Measurements from ENCODE around the gene PIK3AP1.
A peak's percentile ranks its signal among the peaks of the same experiment; 100 is the strongest.

Gene PIK3AP1

GRCh38 chr10:96765406-96766240 is 45.3 kb upstream of the PIK3AP1 start:
- Histone ChIP-seq H3K4me3 (ENCODE audit: low read length, poor library complexity, severe bottlenecking) (no peak overlapping the region), H3K9ac (ENCODE audit: low read depth, low read length, poor library complexity, severe bottlenecking) (no peak overlapping the region), H3K9me2 (replicated peaks; ENCODE audit: low read depth, low read length) (no peaks in the 10 kb centered on the region), H3K36me3 (ENCODE audit: insufficient read depth, low read length) (no peaks in the 10 kb centered on the region), H3K9me3 (ENCODE audit: insufficient read depth, low read depth, low read length) (no peaks in the 10 kb centered on the region), H2AFZ (ENCODE audit: low read length) (peak overlapping the region; percentile 93), H3K4me2 (ENCODE audit: low read depth, low read length, poor library complexity, severe bottlenecking) (no peak overlapping the region), H3F3A (ENCODE audit: low read depth) (no peaks in the 10 kb centered on the region), H3K27me3 (ENCODE audit: insufficient read depth, low read length, poor library complexity, severe bottlenecking) (no peaks in the 10 kb centered on the region), H4K20me1 (ENCODE audit: insufficient read depth, low read length, poor library complexity, severe bottlenecking) (no peaks in the 10 kb centered on the region), H3K79me2 (ENCODE audit: insufficient read depth, low read length) (no peaks in the 10 kb centered on the region), H3K4me1 (ENCODE audit: insufficient read depth, low read length, poor library complexity, severe bottlenecking) (no peaks in the 10 kb centered on the region)
- TF ChIP-seq CTCF (conservative IDR thresholded peaks at IDR 0.05; ENCODE audit: low read length) (peak; percentile 98), EZH2phosphoT487 (IDR thresholded peaks at IDR 0.05; ENCODE audit: borderline replicate concordance) (no peak)

DNA sequence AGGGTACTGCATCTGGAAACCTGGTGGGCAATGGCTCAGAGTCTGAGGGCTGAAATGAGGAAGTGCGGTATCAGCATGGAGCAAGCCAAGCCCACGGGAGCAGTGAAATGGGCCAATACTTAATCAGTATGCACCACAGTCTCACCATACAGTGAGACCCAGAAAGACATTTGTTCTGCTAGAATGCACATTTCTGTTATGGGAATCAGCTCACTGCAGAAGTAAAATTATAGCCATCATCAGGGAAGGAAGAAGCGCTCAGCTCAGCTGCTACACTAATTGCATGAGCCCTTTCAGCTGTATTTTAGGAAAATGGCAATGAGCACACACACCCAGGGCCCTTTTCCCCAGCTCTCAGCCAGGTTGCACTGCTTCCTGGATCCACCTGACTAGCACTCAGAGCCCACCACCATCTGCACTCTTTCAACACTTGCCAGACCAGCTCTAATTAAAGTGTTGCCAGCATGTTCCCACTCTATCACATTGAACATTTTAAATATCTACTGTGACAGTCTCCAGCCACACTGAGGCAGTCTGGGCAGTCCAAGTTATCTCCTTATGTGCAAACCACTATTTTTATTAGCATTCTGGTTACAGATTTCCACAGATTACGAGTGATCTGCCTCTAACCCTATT is 44.2 kb upstream of the PIK3AP1 start:
- peak overlapping the region; percentile 93; the same call in 1 of the 2 replicates for H2AFZ ChIP-seq (ENCODE audit: low read length)
- TF ChIP-seq CTCF (conservative IDR thresholded peaks at IDR 0.05; ENCODE audit: low read length) (no peak), EZH2phosphoT487 (IDR thresholded peaks at IDR 0.05; ENCODE audit: borderline replicate concordance) (no peak)
- no peak overlapping the region for H3K4me2 ChIP-seq (ENCODE audit: low read depth, low read length, poor library complexity, severe bottlenecking)
- H3K4me3 ChIP-seq (ENCODE audit: low read length, poor library complexity, severe bottlenecking) = no peak overlapping the region
- no peaks in the 10 kb centered on the region for H3K9me3 ChIP-seq (ENCODE audit: insufficient read depth, low read depth, low read length)
- H3K36me3 ChIP-seq (ENCODE audit: insufficient read depth, low read length) = no peaks in the 10 kb centered on the region
- no peaks in the 10 kb centered on the region for H3F3A ChIP-seq (ENCODE audit: low read depth)
- H3K4me1 ChIP-seq (ENCODE audit: insufficient read depth, low read length, poor library complexity, severe bottlenecking) = no peaks in the 10 kb centered on the region
- no peaks in the 10 kb centered on the region for H3K27me3 ChIP-seq (ENCODE audit: insufficient read depth, low read length, poor library complexity, severe bottlenecking)
- H4K20me1 ChIP-seq (ENCODE audit: insufficient read depth, low read length, poor library complexity, severe bottlenecking) = no peaks in the 10 kb centered on the region
- H3K9ac ChIP-seq (ENCODE audit: low read depth, low read length, poor library complexity, severe bottlenecking) = no peak overlapping the region
- H3K9me2 ChIP-seq (replicated peaks; ENCODE audit: low read depth, low read length) = no peaks in the 10 kb centered on the region
- H3K79me2 ChIP-seq (ENCODE audit: insufficient read depth, low read length) = no peaks in the 10 kb centered on the region

DNA sequence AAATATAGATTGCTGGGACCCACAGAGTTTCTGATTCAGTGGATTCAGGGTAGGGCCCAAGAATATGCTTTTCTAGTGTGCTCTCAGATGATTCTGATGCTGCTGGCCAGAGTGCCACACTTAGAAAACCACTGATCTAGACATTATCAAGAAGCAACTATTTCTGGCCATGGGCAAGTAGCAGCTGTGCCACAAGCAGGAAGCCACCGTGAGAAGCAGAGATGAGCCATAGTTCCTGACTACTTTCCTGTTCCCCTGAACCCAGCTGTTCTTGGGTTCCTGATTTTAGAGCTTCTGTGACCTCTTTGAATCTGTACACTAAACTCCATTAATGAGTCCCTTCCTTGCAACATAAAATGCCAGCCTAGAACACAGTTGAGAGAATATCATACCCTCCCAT is 38.1 kb upstream of the PIK3AP1 start:
- H2AFZ ChIP-seq (ENCODE audit: low read length) = no peak overlapping the region
- H3K4me1 ChIP-seq (ENCODE audit: insufficient read depth, low read length, poor library complexity, severe bottlenecking) = peaks cover 5% of the 10 kb centered on the region
- H3K9ac ChIP-seq (ENCODE audit: low read depth, low read length, poor library complexity, severe bottlenecking) = no peak overlapping the region

More for the DNA sequence above, 38.1 kb upstream of the PIK3AP1 start:
- Histone ChIP-seq H3K36me3 (ENCODE audit: insufficient read depth, low read length) (no peaks in the 10 kb centered on the region), H4K20me1 (ENCODE audit: insufficient read depth, low read length, poor library complexity, severe bottlenecking) (no peaks in the 10 kb centered on the region), H3K9me2 (replicated peaks; ENCODE audit: low read depth, low read length) (no peaks in the 10 kb centered on the region), H3K4me2 (ENCODE audit: low read depth, low read length, poor library complexity, severe bottlenecking) (peak overlapping the region; percentile 40), H3K79me2 (ENCODE audit: insufficient read depth, low read length) (no peaks in the 10 kb centered on the region), H3F3A (ENCODE audit: low read depth) (no peaks in the 10 kb centered on the region), H3K9me3 (ENCODE audit: insufficient read depth, low read depth, low read length) (no peaks in the 10 kb centered on the region), H3K27me3 (ENCODE audit: insufficient read depth, low read length, poor library complexity, severe bottlenecking) (no peaks in the 10 kb centered on the region), H3K4me3 (ENCODE audit: low read length, poor library complexity, severe bottlenecking) (no peak overlapping the region)
- TF ChIP-seq EZH2phosphoT487 (IDR thresholded peaks at IDR 0.05; ENCODE audit: borderline replicate concordance) (no peak), CTCF (conservative IDR thresholded peaks at IDR 0.05; ENCODE audit: low read length) (no peak)

All from Loucy (cell line).